ENCODE data around the gene RABGAP1. TPM values are rescaled to one million over a fixed set of nuclear protein-coding genes. Genes with fewer than 3 reads are reported as not detected.
"Not testable (repeated sequence)": the region's sequence is repeated elsewhere in the genome, so short reads cannot be mapped to it uniquely, and the experiment has no call there.

The RABGAP1 gene
- 66.8 TPM for total RNA-seq

DNA sequence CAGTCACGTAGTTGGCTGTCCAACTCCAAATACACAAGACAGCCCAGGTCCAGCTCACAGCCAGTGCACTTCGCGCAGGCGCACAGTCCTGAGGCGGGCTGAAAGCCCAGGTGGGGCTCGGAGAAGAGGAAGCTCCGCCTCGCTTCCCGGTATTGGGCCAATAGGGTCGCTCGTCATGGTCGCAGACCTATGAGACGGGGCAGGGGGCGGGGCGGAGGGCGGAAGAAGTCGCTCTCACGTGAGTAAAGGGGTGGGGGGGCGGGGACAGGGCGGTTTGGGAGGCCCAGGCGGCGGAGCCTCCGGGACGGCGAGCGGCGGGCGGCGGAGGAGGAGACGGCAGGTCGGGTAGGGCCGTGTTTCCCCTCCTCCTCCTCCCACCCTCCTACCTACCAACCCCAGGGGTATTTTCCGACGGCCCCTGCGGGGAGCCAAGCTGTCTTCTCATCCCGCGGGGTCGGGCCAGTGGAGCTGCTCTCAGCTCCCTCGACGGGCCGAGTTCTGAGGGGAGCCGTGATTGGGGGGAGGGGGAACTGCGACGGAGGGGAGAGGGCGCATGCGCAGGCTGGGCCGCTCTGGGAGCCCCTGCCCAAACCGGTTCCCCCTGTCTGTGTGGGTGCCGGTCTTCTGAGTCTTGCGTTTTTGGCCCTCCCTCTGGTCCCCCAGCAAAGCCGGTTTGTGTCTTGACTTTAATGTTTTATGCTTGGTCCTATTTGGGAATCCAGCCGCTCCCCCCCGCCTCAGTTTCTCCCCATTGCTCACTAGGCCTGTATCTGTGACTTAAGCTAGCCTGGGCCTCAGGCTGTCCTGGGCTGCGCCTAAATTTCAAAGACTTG is at the start of gene RABGAP1:
Gene RABGAP1 (plus strand): TSS at position 272 of the 833 bp plus-strand sequence. CDS start 16,040 bp downstream, outside the sequence.
- DNase-seq: peak; percentile 90

DNA sequence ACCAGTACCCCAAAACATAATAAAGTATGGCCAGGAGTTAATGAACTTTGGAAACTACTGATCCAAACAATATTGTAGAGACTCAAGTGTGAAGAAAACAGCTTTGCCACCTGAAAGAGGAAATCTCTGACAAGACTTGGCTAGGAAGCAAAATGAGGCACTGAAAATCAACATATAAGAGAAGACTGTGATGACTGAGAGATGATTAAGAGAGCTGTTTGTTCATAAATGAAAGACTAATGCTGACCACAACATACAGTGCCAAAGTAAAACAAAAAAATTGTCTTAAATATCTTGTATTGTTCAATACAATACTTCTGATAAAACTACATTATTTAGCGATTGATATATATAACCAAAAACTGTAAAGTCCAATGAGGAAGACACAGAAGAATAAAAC is 42.9 kb upstream of the RABGAP1 start:
- DNase-seq: no peak

DNA sequence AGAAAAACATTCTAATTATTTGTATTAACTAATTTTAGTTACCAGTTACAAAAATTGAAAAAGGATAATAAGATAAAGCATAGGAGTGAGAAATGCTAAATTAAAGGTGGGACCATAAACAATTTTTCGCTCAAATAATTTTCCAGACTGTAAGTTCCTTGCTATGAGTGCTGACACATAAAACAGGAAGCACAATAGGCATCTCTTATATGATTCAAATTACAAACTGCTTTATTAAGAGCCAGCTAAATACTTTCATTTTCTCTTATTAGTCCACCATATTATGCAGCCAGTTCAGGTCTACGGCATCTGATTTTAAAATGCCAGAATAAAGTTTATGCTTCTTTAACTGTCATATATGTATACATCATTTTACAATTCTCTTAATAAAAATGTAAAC is 40.0 kb upstream of the RABGAP1 start:
- no peak for DNase-seq

DNA sequence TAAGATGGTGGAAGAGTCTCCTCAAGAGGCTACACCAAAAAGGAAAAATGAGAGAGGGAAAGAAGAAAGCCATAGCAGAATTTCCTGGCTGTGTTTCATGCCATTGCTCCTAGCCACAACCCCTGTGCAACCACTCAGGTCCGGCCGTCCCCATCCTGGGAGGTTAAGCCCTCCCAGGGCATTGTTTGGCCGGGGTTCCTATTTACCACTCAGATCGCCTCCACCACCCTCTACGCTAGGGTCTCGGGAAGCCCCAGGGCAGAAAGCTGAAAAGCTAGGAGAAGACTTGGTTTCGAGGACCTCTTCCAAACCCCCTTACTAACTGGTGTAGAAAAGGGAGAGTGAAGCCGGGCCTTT is 36.4 kb upstream of the RABGAP1 start:
- no peak for DNase-seq

DNA sequence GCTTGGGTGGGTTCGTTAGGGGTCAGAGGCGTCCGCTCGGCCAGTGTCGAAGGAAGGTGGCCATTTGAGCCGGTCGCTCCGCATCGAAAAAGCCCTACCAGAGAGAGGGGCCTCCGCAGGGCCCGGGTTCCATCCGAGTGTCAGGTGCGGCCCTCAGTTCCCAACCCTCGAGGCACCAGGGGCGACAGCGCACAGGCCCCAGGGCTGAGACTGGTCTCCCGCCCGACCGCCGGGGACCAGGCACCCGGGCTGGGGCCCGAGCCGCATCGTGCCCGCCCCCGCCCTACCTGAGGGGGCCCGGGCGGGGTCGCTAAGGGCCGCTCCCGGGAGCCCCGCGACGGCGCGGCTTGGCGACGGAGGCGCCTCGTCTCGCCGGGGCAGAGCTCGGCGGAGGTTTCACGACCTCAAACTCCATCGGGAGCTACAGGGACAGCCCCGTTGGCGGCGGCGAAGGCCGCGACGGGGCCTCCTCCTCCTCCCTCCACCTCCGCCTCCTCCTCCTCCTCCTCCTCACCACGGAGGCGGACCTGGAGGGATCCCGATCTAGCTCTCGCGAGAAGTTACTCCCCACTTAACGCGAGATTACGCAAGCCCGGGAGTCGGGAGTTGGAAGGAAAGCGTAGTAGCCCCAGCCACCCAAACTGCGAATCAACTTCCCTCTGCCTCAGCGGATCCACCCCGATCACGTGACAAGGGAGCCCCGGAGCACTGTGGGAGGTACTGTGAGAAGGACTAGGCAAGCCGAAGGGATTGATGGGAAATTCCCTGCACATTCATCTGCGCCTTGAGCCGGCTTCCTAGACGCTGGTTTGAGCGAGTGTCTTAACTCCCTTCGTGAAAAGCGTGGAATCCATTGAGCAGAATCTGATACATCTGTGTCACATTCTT is 35.8 kb upstream of the RABGAP1 start, which contains the start of gene RC3H2:
Gene RC3H2 (minus strand): TSS at position 537 of the 888 bp plus-strand sequence. CDS start 7,850 bp downstream, outside the sequence.
- DNase-seq: peak; percentile 100

DNA sequence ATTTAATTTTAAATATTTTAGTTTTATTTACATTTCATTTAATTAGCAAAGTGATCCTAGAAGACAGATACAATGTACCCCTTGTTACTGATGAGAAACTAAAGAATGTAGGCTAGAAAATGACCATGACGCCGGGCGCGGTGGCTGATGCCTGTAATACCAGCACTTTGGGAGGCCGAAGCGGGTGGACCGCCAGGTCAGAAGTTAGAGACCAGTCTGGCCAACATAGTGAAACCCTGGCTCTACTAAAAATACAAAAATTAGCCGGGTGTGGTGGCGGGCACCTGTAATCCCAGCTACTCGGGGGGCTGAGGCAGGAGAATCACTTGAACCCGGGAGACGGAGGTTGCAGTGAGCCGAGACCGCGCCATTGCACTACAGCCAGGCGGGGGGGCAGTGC is 34.7 kb upstream of the RABGAP1 start:
- DNase-seq: not testable (repeated sequence)

DNA sequence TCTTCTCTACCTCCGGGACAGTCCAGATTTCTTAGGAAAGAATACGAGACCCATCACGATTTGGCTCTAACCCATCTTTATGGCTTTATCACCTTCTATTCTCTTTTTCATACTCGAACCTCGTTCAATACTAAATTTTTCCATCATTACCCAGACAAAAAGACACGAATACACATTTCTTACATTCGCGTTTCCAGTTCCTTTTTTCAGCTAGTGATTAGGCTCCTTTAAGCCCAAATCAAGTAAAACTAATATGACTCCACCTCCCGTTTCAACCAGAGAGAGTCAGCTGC is 28.2 kb upstream of the RABGAP1 start:
- DNase-seq: no peak

DNA sequence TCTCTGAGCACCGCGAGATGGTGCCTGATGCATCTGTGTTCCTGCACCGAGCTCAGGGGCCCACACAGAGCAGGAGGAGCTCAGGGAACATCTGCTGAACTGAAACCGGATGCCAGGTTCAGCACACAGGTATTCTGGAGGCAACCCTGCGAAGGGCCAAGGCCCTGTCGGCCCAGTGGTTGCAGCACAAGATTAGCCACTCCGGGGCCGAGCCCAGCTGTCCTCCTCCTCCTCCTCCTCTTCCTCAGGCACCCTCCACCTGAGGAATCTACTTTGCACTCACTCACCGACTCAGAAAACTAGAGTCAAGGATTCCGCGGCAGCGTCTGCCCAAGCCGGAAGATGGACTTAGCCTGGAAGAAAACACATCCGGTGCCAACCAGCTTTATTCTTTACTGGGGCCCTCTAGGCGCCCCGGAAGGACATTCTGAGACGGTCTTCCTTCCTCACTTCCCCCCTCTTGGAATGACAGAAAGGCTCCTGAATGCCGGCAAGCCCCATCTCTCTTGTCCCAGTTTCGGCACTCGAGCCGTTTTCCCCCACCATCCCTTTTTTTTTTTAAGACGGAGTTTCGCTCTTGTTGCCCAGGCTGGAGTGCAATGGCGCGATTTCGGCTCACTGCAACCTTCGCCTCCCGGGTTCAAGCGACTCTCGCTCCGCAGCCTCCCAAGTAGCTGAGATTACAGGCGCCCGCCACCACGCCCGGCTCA is 27.7 kb upstream of the RABGAP1 start, which contains the start of gene ZBTB6:
Gene ZBTB6 (minus strand): TSS at position 360 of the 710 bp plus-strand sequence. CDS start 1,251 bp downstream, outside the sequence.
- DNase-seq: peak; percentile 85

DNA sequence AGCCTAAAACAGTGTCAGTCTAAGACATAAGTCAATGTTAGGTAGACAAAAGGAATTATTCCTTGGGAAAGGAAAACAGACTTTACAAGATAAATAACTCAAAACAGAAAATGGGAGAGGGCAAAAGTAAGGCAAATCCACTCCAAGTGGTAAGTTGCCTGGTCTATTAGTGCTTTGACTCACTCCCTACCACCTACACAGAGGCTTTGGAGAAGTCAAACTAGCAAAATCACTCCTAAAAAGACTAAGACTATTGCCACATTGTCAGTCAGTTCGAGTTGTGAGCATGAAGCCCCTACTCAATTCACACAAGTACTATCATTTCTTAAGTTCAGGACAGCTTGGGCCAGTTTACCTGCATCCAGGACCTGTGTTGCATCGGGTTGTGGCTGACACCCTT is 22.5 kb upstream of the RABGAP1 start:
- no peak for DNase-seq

DNA sequence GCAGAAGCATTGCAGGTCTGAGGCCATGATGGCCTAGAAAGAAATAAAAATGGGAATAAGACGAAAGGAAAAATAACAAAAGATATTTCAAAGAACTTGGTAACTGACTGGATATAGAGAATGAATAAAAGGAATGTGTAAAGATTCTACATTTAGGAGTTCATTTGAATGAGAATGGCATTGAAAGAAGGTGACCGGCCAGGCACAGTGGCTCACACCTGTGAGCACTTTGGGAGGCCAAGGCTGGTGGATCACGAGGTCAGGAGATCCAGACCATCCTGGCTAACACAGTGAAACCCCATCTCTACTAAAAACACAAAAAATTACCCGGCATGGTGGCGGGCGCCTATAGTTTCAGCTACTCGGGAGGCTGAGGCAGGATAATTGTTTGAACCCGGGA is 18.1 kb upstream of the RABGAP1 start:
- no peak for DNase-seq

DNA sequence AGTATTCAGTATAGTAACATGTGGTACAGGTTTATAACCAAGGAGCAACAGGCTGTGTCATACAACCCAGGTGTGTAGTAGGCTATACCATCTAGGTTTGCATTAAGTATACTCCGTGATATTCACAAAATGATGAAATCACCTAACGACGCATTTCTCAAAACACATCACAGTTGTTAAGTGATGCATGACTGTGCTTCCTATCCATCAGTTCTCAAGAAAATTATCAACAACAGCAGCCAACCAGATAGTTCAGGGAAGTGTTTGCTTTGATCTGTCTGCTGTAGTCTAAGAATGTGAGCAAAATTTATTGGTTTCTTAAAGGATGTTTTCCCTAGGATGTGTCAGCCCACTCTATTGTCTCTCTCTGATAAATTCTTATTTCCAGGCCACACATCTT is 16.9 kb upstream of the RABGAP1 start:
- no peak for DNase-seq

DNA sequence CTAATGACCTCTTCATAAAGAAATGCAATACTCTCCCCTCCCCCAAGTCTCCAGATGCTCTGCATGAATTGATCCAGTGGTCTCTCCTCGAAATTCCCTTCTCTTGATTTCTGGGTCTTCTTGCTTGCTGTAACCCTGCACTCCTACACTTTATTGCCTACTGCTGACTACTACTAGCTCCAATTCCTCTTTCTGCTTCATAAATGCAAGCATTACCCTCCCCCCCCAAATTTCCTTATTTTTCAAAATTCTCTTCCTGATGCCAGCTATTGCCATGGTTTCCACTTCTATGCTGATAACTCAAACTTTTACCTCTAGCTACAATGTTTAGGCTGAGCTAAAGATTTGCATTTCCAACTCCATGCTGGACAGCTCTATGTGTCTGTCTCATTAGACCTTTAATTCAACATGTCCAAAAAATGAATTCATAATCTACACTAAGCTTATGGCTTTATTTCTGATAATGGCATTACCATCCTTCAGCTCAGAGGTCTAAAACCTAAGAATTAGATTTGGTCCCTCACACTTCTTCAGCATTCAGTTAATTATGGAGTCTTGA is 10.9 kb upstream of the RABGAP1 start:
- DNase-seq: no peak

DNA sequence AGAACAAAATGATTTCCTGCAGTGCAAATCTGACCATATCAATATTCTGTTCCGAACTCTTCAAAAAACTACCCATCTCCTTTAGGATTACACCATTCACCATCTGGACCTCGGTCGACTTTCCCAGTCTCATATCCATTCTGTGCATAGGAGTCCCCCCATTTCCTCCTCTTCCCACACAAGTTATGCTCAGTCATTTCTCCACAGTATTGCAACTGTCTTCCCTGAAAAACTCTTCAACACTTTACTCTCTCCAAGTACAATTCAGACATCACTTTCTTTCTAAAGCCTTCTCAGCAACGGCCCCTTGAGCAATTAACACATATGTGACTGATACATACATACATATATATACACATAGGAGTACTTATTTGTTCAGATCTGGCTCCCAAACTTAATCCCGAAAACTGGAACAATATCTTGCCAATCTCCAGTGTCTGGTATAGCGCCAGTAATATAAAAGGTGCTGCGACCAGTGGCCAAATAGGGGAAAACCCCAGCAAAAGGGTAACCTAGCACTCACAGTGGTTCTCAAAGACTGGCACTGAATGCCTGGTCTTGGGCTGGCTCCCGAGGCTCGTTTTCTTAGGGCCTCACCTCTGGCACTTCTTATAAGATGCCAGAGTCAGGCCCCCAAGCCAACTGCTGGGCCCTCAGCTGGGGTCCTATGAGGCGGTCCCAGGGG is 10.1 kb upstream of the RABGAP1 start:
- no peak for DNase-seq

DNA sequence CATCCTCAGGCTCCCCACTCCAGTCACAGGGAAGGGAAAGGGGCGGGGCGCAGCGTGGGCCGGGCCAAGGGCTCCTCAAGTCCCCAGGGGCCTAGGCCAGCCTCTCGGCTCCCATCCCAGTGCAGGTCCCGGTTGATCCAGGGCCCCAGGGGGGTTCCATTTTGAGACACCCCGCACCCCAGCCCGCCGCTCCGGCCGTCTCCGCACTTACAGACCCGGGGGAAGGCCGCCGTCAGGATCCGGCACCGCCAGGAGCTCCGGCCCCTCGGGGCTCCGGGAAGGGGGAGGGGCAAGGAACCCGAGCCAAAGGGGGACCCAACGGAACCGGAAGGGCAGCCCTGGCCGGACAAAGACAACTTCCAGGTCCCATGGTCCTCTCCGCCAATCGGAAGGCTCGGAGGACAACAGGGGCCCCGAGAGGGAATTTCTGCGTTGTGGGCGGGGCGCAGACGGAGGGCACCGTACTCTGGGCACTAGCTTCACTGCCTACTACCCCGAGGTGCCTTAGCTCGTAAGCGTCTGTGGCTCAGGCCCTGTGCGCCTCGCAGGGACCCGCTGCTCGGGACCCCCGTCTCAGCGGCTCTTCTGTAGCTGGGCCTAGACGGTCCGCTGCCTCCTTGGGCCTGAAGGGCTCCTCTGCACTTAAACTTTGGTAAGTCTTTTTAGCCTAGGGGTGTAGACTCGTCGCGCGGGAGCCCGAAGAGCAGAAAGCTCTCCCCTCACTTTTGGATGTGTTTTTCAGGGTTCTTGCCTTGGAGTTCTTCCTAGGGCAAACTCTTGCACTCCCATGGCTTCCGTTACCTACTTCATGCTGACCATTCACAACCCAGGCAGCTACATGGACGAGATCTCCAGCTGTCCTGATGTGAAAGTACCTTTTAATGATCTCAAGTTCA is 9.3 kb upstream of the RABGAP1 start, which contains the start of gene ZBTB26:
Gene ZBTB26 (minus strand): TSS at position 287 of the 896 bp plus-strand sequence. CDS start 11,578 bp downstream, outside the sequence.
- peak; percentile 88 for DNase-seq

DNA sequence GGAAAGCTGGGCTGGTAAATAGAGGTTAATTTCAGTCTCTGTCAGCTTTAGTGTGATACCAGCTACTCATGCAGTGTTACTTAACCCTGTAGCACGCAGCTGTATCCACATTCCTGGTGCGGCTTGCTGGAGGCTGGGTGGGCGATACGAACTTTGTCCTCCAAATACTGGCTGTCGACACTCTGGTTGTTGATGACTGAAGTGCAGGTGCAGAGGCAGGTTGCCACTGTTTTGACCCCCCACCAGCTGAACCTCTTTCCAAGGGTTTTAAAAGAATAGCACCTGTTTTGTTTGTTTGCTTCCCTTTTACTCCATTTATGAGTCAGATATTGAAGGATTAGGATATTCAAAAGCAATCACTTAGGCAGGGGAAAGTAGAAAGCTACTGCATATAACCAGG is 4.4 kb upstream of the RABGAP1 start:
- DNase-seq: no peak

DNA sequence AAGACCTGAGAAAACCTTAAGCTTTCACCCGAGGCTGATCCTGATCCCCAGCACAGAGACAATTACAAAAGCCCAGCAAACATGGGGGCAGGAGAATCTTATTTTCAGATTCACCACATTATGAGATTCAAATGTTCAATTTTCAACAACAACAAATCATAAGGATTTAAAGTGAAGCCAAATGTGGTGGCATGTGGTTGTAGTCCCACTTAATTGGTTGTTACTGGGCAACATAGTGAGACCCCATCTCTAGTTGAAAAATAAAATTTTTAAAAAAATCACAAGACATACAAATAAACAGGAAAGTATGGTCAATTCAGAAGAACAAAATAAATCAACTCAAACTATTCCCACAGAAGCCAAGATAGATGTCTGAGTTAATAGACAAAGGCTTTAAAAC is 3.9 kb upstream of the RABGAP1 start:
- DNase-seq: no peak

DNA sequence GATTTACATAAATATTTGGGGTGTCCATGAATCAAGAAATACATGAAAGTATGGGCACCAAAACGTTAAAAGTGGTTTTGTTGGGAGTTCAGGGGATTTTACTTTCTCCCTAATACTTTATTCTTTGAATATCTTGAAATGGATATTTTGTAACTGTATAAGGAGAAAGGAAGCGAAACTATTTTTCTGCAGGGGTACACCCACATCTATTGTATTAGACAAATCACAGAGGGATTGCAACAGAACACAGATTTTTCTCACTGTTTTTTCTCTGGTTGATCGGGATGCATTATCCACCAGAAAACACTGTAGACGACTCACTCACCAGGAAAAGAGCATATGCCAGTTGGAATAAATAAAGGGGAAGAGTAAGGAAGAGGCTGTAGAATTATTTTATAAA is 1.2 kb upstream of the RABGAP1 start:
- no peak for DNase-seq

DNA sequence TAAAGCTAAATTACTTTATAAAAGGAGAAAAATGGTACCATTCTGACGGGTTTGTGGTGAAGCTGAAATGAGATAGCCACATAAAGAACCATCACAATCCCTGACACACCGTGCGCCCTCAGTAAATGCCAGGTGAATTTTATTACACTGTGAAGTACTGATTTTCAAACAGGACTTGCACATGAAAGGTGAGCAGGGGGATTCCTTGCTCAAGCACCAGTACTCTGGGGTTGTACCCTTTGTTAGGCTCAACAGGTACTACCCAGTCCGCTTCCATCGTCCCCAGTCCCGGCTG is 419 bp upstream of the RABGAP1 start:
- DNase-seq: no peak

DNA sequence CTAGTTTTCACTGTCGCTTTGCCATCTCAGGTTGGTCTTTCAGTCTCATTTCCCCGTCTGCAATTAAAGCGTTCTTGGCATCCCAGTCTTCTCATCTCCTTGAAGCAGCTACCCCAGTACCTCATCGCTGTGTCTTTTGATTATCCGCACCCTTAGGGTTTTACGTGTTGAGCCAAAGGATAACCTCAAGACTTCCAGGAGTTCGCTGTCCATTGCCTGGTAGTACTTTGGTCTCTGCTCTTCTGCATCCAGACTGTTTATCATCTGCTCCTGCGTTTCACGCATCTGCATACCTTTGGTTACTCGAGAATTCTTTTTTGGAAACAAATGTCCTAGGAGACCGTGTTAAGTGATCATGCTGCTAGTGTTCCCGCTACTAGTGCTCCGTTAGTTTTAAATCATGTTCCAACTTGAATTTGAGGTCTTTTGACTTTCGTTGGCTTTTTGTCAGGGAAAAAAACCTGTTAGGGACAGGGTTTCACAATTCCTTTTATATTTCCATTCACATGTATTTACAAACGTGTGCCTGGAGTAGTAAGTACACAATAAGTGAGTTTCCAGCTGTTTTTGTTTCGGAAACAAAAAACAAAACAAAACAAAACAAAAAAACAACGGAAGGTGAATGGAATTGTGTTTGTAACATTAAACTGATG is 888 bp downstream of the RABGAP1 start:
- DNase-seq: no peak

Measured in skin of body (tissue), 2 donors.